HEK293 (cell line): ENCODE results near the gene CXCL8.

Experiments
- CTCF ChIA-PET: fragments of 350-600 bp; formaldehyde crosslinking; extraction: SDS; loops from one replicate; lab custom pipeline; 2021; ENCODE audit warnings: antibody characterized with exemption; lab: Yijun Ruan, JAX
- POLR2A ChIA-PET: fragments of 300-600 bp; formaldehyde crosslinking; extraction: SDS; loops from one replicate; lab custom pipeline; 2020; ENCODE audit warnings: antibody characterized with exemption, inconsistent platforms; lab: Yijun Ruan, JAX
- H3K27ac ChIP-seq: fragments of 200-500 bp; sonication (Bioruptor generic); 2 replicates; pipeline ENCODE4 v1.5.1; 2014; ENCODE audit warnings: low read depth, low read length, control low read depth, inconsistent platforms; ENCODE audit errors: extremely low read depth
- H3K36me3 ChIP-seq, 2 experiments: fragments of 200-500 bp in 1 of 2; sonication (Bioruptor generic) in 1 of 2; 1 replicate in 1 of 2; 2 replicates in 1 of 2; pipeline ENCODE4 v1.5.1; 2014 to 2017; ENCODE audit warnings: inconsistent platforms in 2 of 2, low read length in 2 of 2; ENCODE audit not compliant: control insufficient read depth in 2 of 2, insufficient read depth in 1 of 2
- H3K4me1 ChIP-seq: fragments of 200-500 bp; sonication (Bioruptor generic); 2 replicates; pipeline ENCODE4 v1.5.1; 2014; ENCODE audit warnings: mild to moderate bottlenecking, low read length, inconsistent platforms; ENCODE audit not compliant: control insufficient read depth, insufficient read depth
- H3K4me3 ChIP-seq: 2 replicates; pipeline ENCODE4 v1.5.1; 2011; ENCODE audit warnings: low read depth, mild to moderate bottlenecking, control low read depth, low read length, moderate library complexity
- H3K9me3 ChIP-seq: fragments of 200-500 bp; sonication (Bioruptor generic); 2 replicates; pipeline ENCODE4 v1.5.1; 2014; ENCODE audit warnings: low read depth, low read length, inconsistent platforms; ENCODE audit not compliant: control insufficient read depth, insufficient read depth
- FEZF1 ChIP-seq: fragments of 450-650 bp; formaldehyde crosslinking; IDR thresholded peaks from 2 replicates; pipeline ENCODE4 v1.5.1; 2016; ENCODE audit warnings: missing biosample characterization, missing genetic modification characterization
- IKZF3 ChIP-seq: fragments of 450-650 bp; IDR thresholded peaks from 2 replicates; pipeline ENCODE4 v1.5.0; 2018; ENCODE audit warnings: missing biosample characterization, mild to moderate bottlenecking, missing genetic modification characterization, moderate library complexity
- YY2 ChIP-seq: fragments of 450-650 bp; formaldehyde crosslinking; IDR thresholded peaks from 2 replicates; pipeline ENCODE4 v1.5.1; 2016; ENCODE audit warnings: missing biosample characterization, missing genetic modification characterization
- ZBTB17 ChIP-seq: fragments of 450-650 bp; formaldehyde crosslinking; IDR thresholded peaks from 2 replicates; pipeline ENCODE4 v1.5.1; 2016; ENCODE audit warnings: missing biosample characterization, missing genetic modification characterization
- ZBTB8A ChIP-seq: fragments of 450-650 bp; formaldehyde crosslinking; IDR thresholded peaks from 2 replicates; pipeline ENCODE4 v1.5.1; 2016; ENCODE audit warnings: missing biosample characterization, missing genetic modification characterization
- ZFP41 ChIP-seq: fragments of 450-650 bp; formaldehyde crosslinking; IDR thresholded peaks from 2 replicates; pipeline ENCODE4 v1.5.1; 2016; ENCODE audit warnings: missing biosample characterization, missing genetic modification characterization, borderline replicate concordance
- ZNF121 ChIP-seq: fragments of 450-650 bp; formaldehyde crosslinking; IDR thresholded peaks from 2 replicates; pipeline ENCODE4 v1.5.1; 2016; ENCODE audit warnings: missing biosample characterization, missing genetic modification characterization
- ZNF132 ChIP-seq: fragments of 450-650 bp; formaldehyde crosslinking; IDR thresholded peaks from 2 replicates; pipeline ENCODE4 v1.5.1; 2017; ENCODE audit warnings: missing biosample characterization, missing genetic modification characterization, borderline replicate concordance
- ZNF174 ChIP-seq: fragments of 450-650 bp; formaldehyde crosslinking; IDR thresholded peaks from 2 replicates; pipeline ENCODE4 v1.5.0; 2017; ENCODE audit warnings: missing biosample characterization, mild to moderate bottlenecking, missing genetic modification characterization
- ZNF19 ChIP-seq: fragments of 450-650 bp; formaldehyde crosslinking; IDR thresholded peaks from 2 replicates; pipeline ENCODE4; 2016; ENCODE audit warnings: missing biosample characterization, missing genetic modification characterization, low read depth
- ZNF214 ChIP-seq: fragments of 450-650 bp; formaldehyde crosslinking; IDR thresholded peaks from 2 replicates; pipeline ENCODE4 v1.5.1; 2017; ENCODE audit warnings: missing biosample characterization, mild to moderate bottlenecking, missing genetic modification characterization, borderline replicate concordance
- ZNF266 ChIP-seq: fragments of 450-650 bp; formaldehyde crosslinking; IDR thresholded peaks from 2 replicates; pipeline ENCODE4 v1.5.1; 2016; ENCODE audit warnings: missing biosample characterization, missing genetic modification characterization, low read depth
- ZNF510 ChIP-seq: fragments of 450-650 bp; formaldehyde crosslinking; IDR thresholded peaks from 2 replicates; pipeline ENCODE4 v1.5.1; 2018; ENCODE audit warnings: mild to moderate bottlenecking, missing genetic modification characterization, missing biosample characterization; ENCODE audit not compliant: insufficient replicate concordance
- ZNF529 ChIP-seq: fragments of 450-650 bp; formaldehyde crosslinking; IDR thresholded peaks from 2 replicates; pipeline ENCODE4 v1.5.1; 2017; ENCODE audit warnings: missing genetic modification characterization, missing biosample characterization; ENCODE audit not compliant: insufficient replicate concordance
- ZNF660 ChIP-seq: fragments of 450-650 bp; IDR thresholded peaks from 2 replicates; pipeline ENCODE4 v1.5.1; 2018; ENCODE audit warnings: missing biosample characterization, mild to moderate bottlenecking, missing genetic modification characterization
- ZNF830 ChIP-seq: fragments of 450-650 bp; IDR thresholded peaks from 2 replicates; pipeline ENCODE4 v1.5.0; 2018; ENCODE audit warnings: missing biosample characterization, missing genetic modification characterization, low read depth, mild to moderate bottlenecking, moderate library complexity
- TF ChIP-seq, protein P1 (sequence below): fragments of 450-650 bp; formaldehyde crosslinking; IDR thresholded peaks from 2 replicates; pipeline ENCODE4 v1.5.1; 2016; ENCODE audit warnings: missing biosample characterization, missing genetic modification characterization, borderline replicate concordance
- TF ChIP-seq, protein P2 (sequence below): fragments of 450-650 bp; formaldehyde crosslinking; IDR thresholded peaks from 2 replicates; pipeline ENCODE4 v1.5.1; 2016; ENCODE audit warnings: missing biosample characterization, missing genetic modification characterization, low read depth
- TF ChIP-seq, protein P3 (sequence below): fragments of 450-650 bp; IDR thresholded peaks from 2 replicates; pipeline ENCODE4 v1.5.1; 2018; ENCODE audit warnings: missing biosample characterization, missing genetic modification characterization
- TF ChIP-seq, protein P4 (sequence below): fragments of 450-650 bp; IDR thresholded peaks from 2 replicates; pipeline ENCODE4 v1.5.1; 2018; ENCODE audit warnings: missing biosample characterization, mild to moderate bottlenecking, missing genetic modification characterization
- TF ChIP-seq, protein P5 (sequence below): fragments of 450-650 bp; formaldehyde crosslinking; IDR thresholded peaks from 2 replicates; pipeline ENCODE4 v1.5.1; 2016; ENCODE audit warnings: missing biosample characterization, missing genetic modification characterization

Gene CXCL8

DNA sequence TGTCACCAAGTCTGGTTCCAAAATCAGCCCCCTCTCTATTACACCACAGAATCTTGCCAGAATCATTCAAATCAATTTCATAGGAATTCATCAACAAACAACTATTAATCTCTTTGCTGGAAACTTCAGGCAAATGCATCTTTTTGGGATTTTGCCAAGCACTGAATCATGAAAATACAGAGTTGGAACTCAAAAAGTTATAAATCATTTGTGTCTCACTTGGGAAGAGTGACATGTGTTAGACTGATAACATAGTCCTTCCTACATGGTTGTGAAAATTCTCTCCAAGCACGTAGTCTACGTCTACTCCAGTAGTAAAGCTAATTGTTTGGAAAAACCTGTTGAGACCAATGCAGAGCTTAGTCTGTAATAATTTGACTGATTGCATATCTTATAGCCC lies 19.0 kb downstream of the CXCL8 start (continued):
- no peak for TF ChIP-seq ZNF214 (tag by site-specific recombination)
- TF ChIP-seq, protein P1, sequence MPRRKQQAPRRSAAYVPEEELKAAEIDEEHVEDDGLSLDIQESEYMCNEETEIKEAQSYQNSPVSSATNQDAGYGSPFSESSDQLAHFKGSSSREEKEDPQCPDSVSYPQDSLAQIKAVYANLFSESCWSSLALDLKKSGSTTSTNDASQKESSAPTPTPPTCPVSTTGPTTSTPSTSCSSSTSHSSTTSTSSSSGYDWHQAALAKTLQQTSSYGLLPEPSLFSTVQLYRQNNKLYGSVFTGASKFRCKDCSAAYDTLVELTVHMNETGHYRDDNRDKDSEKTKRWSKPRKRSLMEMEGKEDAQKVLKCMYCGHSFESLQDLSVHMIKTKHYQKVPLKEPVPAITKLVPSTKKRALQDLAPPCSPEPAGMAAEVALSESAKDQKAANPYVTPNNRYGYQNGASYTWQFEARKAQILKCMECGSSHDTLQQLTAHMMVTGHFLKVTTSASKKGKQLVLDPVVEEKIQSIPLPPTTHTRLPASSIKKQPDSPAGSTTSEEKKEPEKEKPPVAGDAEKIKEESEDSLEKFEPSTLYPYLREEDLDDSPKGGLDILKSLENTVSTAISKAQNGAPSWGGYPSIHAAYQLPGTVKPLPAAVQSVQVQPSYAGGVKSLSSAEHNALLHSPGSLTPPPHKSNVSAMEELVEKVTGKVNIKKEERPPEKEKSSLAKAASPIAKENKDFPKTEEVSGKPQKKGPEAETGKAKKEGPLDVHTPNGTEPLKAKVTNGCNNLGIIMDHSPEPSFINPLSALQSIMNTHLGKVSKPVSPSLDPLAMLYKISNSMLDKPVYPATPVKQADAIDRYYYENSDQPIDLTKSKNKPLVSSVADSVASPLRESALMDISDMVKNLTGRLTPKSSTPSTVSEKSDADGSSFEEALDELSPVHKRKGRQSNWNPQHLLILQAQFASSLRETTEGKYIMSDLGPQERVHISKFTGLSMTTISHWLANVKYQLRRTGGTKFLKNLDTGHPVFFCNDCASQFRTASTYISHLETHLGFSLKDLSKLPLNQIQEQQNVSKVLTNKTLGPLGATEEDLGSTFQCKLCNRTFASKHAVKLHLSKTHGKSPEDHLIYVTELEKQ (tag by site-specific recombination): no peak
- TF ChIP-seq, protein P2, sequence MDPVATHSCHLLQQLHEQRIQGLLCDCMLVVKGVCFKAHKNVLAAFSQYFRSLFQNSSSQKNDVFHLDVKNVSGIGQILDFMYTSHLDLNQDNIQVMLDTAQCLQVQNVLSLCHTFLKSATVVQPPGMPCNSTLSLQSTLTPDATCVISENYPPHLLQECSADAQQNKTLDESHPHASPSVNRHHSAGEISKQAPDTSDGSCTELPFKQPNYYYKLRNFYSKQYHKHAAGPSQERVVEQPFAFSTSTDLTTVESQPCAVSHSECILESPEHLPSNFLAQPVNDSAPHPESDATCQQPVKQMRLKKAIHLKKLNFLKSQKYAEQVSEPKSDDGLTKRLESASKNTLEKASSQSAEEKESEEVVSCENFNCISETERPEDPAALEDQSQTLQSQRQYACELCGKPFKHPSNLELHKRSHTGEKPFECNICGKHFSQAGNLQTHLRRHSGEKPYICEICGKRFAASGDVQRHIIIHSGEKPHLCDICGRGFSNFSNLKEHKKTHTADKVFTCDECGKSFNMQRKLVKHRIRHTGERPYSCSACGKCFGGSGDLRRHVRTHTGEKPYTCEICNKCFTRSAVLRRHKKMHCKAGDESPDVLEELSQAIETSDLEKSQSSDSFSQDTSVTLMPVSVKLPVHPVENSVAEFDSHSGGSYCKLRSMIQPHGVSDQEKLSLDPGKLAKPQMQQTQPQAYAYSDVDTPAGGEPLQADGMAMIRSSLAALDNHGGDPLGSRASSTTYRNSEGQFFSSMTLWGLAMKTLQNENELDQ (tag by site-specific recombination): no peak

DNA sequence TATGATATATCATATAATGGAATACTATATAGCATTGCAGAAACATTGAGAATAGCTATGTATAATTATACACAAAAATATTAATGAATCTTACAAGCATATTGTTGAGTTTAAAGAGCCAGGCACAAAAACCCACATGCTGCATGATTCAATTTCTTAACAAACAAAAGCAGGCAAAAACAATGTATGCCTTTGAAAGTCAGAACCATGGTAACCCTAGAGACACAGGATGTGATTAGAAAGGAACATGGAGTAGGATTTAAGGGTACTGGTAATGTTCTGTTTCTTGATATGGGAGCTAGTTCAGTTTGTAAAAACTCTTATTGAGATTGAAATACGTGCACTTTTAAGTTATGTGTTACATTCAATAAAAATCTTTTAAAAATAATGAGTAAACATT lies 21.5 kb downstream of the CXCL8 start:
- Histone ChIP-seq H3K9me3 (no peaks in the 10 kb centered on the region), H3K27ac (no peak overlapping the region), H3K36me3 (no peaks in the 10 kb centered on the region), H3K4me3 (no peak overlapping the region), H3K4me1 (no peaks in the 10 kb centered on the region)
- TF ChIP-seq ZNF19 (tag by site-specific recombination) (no peak), ZBTB8A (tag by site-specific recombination) (no peak)
- ChIA-PET CTCF (no interaction called here), POLR2A (no interaction called here)

DNA sequence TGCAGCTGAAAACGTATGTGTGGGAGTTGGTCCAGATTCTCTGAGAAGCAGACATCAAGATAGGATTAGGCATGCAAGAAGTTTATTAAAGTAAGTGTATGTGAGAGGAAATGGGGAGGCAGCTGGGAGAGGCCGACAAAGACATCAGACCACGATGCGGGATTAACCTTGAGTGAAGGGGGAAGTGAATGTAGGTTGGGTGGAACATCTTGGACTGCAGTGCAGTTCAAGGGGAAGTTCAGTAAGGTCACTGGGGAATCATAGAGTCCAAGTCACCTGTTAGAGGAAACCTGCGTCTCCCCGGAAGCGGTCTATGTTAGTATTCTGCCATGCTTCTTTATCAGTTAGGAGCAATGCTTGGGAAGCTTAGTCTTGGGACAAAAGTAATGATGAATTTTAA lies 22.0 kb downstream of the CXCL8 start:
- no peaks in the 10 kb centered on the region for H3K9me3 ChIP-seq
- ChIA-PET CTCF (interaction anchor here (1.1 kb wide), 1 partner anchor 39 kb away, joined by 4 read pairs; no protein-coding TSS in a partner anchor), POLR2A (no interaction called here)
- no peak overlapping the region for H3K27ac ChIP-seq
- H3K4me1 ChIP-seq: no peaks in the 10 kb centered on the region
- no peaks in the 10 kb centered on the region for H3K36me3 ChIP-seq
- no peak overlapping the region for H3K4me3 ChIP-seq
- TF ChIP-seq ZNF19 (tag by site-specific recombination) (no peak), ZBTB17 (tag by site-specific recombination) (no peak), ZNF132 (tag by site-specific recombination) (no peak), ZNF660 (tag by site-specific recombination) (no peak), IKZF3 (tag by site-specific recombination) (no peak), ZNF174 (tag by site-specific recombination) (no peak), ZNF529 (tag by site-specific recombination) (no peak), YY2 (tag by site-specific recombination) (no peak), ZFP41 (tag by site-specific recombination) (no peak), ZNF266 (tag by site-specific recombination) (no peak), ZNF121 (tag by site-specific recombination) (no peak), FEZF1 (tag by site-specific recombination) (no peak), ZNF830 (tag by site-specific recombination) (no peak), ZNF510 (tag by site-specific recombination) (no peak)
- TF ChIP-seq, protein P3, sequence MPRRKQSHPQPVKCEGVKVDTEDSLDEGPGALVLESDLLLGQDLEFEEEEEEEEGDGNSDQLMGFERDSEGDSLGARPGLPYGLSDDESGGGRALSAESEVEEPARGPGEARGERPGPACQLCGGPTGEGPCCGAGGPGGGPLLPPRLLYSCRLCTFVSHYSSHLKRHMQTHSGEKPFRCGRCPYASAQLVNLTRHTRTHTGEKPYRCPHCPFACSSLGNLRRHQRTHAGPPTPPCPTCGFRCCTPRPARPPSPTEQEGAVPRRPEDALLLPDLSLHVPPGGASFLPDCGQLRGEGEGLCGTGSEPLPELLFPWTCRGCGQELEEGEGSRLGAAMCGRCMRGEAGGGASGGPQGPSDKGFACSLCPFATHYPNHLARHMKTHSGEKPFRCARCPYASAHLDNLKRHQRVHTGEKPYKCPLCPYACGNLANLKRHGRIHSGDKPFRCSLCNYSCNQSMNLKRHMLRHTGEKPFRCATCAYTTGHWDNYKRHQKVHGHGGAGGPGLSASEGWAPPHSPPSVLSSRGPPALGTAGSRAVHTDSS (tag by site-specific recombination): no peak
- TF ChIP-seq, protein P4, sequence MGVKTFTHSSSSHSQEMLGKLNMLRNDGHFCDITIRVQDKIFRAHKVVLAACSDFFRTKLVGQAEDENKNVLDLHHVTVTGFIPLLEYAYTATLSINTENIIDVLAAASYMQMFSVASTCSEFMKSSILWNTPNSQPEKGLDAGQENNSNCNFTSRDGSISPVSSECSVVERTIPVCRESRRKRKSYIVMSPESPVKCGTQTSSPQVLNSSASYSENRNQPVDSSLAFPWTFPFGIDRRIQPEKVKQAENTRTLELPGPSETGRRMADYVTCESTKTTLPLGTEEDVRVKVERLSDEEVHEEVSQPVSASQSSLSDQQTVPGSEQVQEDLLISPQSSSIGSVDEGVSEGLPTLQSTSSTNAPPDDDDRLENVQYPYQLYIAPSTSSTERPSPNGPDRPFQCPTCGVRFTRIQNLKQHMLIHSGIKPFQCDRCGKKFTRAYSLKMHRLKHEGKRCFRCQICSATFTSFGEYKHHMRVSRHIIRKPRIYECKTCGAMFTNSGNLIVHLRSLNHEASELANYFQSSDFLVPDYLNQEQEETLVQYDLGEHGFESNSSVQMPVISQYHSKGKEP: no peak
- TF ChIP-seq, protein P5, sequence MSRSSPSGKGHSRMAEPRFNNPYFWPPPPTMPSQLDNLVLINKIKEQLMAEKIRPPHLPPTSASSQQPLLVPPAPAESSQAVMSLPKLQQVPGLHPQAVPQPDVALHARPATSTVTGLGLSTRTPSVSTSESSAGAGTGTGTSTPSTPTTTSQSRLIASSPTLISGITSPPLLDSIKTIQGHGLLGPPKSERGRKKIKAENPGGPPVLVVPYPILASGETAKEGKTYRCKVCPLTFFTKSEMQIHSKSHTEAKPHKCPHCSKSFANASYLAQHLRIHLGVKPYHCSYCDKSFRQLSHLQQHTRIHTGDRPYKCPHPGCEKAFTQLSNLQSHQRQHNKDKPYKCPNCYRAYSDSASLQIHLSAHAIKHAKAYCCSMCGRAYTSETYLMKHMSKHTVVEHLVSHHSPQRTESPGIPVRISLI: no peak
